Ovary (tissue), 3 donors: ENCODE measurements around the gene SSBP2.

Source experiments
- CTCF ChIP-seq, 3 donors: fragments of 450-650 bp in 2 of 3; fragments of 200-600 bp in 1 of 3; IDR thresholded peaks; one replicate each; pipeline versions ENCODE4 v1.5.1 to v1.8.0; 2016 to 2022; ENCODE audit warnings: antibody characterized with exemption in 3 of 3, mild to moderate bottlenecking in 1 of 3
- EP300 ChIP-seq: sonication (generic); formaldehyde crosslinking; IDR thresholded peaks from one replicate; pipeline ENCODE4 v1.6.1; 2017; ENCODE audit warnings: antibody characterized with exemption
- POLR2A ChIP-seq: fragments of 450-650 bp; IDR thresholded peaks from one replicate; pipeline ENCODE4 v1.6.1; 2017; ENCODE audit warnings: antibody characterized with exemption, mild to moderate bottlenecking, moderate library complexity
- donor health status: DM: no; HTN: no; CAD: no.

GRCh38 chr5:81420039-81420667 is 330.7 kb downstream of the SSBP2 start:
- TF ChIP-seq CTCF (IDR thresholded peaks at IDR 0.05) (no peak), POLR2A (no peak), EP300 (no peak)
